Fibroblast of pulmonary artery (primary cell): ENCODE measurements around the gene P2RX1.

ENCODE experiments used
- DNase-seq: peaks from one replicate; pipeline ENCODE4 v3.0.0-alpha.2; 2010; ENCODE audit warnings: low read depth
- H3K4me3 ChIP-seq: replicated peaks from 2 replicates; pipeline ENCODE4 v1.5.1; 2011; ENCODE audit warnings: low read depth, mild to moderate bottlenecking, control low read depth, low read length, moderate library complexity
- CTCF ChIP-seq: IDR thresholded peaks from 2 replicates; pipeline ENCODE4 v1.5.1; 2011; ENCODE audit warnings: mild to moderate bottlenecking, control low read depth, low read length, inconsistent platforms; ENCODE audit errors: missing control alignments

Gene P2RX1

GRCh38 chr17:3924512-3925350, 8.5 kb upstream of the P2RX1 start:
- no peak for TF ChIP-seq CTCF
- DNase-seq = no peak
- H3K4me3 ChIP-seq = no peak overlapping the region

- DNase-seq = no peak
- TF ChIP-seq CTCF = no peak
- no peak overlapping the region for H3K4me3 ChIP-seq
These were observed 7.4 kb upstream of the P2RX1 start for GRCh38 chr17:3923466-3924190.

GRCh38 chr17:3922765-3923164, 6.5 kb upstream of the P2RX1 start:
- DNase-seq = no peak
- no peak for TF ChIP-seq CTCF
- no peak overlapping the region for H3K4me3 ChIP-seq

GRCh38 chr17:3921502-3922319, 5.4 kb upstream of the P2RX1 start:
- H3K4me3 ChIP-seq = no peak overlapping the region
- no peak for DNase-seq
- TF ChIP-seq CTCF = no peak

- DNase-seq = no peak
- H3K4me3 ChIP-seq = no peak overlapping the region
- no peak for TF ChIP-seq CTCF
These were observed 4.7 kb upstream of the P2RX1 start for GRCh38 chr17:3921006-3921405.

- no peak for TF ChIP-seq CTCF
- no peak overlapping the region for H3K4me3 ChIP-seq
- DNase-seq = no peak
These were observed 2.9 kb upstream of the P2RX1 start for GRCh38 chr17:3919123-3919624.
